ENCODE results near the gene PPP1R15B. TPM values are rescaled to one million over a fixed set of nuclear protein-coding genes. Genes with fewer than 3 reads are reported as not detected.

PPP1R15B gene
- total and polyA plus RNA-seq, 4 donors: 13.0 to 54.0 (median 26.1) TPM

GRCh38 chr1:204390751-204391466 lies 20.7 kb downstream of the PPP1R15B start:
- Histone ChIP-seq H3K36me3 (ENCODE audit: control insufficient read depth in 4 of 4, insufficient read depth in 3 of 4, low read depth in 1 of 4, low read length in 3 of 4) (no peaks in the 10 kb centered on the region), H3K27ac (ENCODE audit: low read depth in 1 of 2, low read length in 2 of 2) (no peak overlapping the region), H3K4me1 (ENCODE audit: control insufficient read depth in 4 of 4, insufficient read depth in 4 of 4, low read length in 3 of 4) (no peaks in the 10 kb centered on the region), H3K9ac (ENCODE audit: low read depth in 1 of 2, low read length in 2 of 2) (no peak overlapping the region), H3K9me3 (ENCODE audit: control insufficient read depth in 4 of 4, low read length in 3 of 4) (no peaks in the 10 kb centered on the region), H3K27me3 (ENCODE audit: control insufficient read depth in 4 of 4, insufficient read depth in 4 of 4, low read length in 3 of 4) (no peaks in the 10 kb centered on the region), H3K4me3 (ENCODE audit: low read depth in 1 of 3, low read length in 3 of 3) (no peak overlapping the region)
- no peak for DNase-seq (ENCODE audit: low spot score)
- 55% methylated on average over 4 of the region's 4 CpGs for WGBS
- TF ChIP-seq NR2F2 (IDR thresholded peaks at IDR 0.05) (no peak), JUND (IDR thresholded peaks at IDR 0.05) (no peak), FOXA1 (IDR thresholded peaks at IDR 0.05) (no peak)

- DNase-seq (ENCODE audit: low spot score): no peak
- Histone ChIP-seq H3K9ac (ENCODE audit: low read depth in 1 of 2, low read length in 2 of 2) (no peak overlapping the region), H3K27me3 (ENCODE audit: control insufficient read depth in 4 of 4, insufficient read depth in 4 of 4, low read length in 3 of 4) (no peaks in the 10 kb centered on the region), H3K4me1 (ENCODE audit: control insufficient read depth in 4 of 4, insufficient read depth in 4 of 4, low read length in 3 of 4) (no peaks in the 10 kb centered on the region), H3K4me3 (ENCODE audit: low read depth in 1 of 3, low read length in 3 of 3) (no peak overlapping the region), H3K36me3 (ENCODE audit: control insufficient read depth in 4 of 4, insufficient read depth in 3 of 4, low read depth in 1 of 4, low read length in 3 of 4) (no peaks in the 10 kb centered on the region), H3K27ac (ENCODE audit: low read depth in 1 of 2, low read length in 2 of 2) (no peak overlapping the region), H3K9me3 (ENCODE audit: control insufficient read depth in 4 of 4, low read length in 3 of 4) (no peaks in the 10 kb centered on the region)
- WGBS: 96% methylated on average over 2 of the region's 2 CpGs
- no peak for TF ChIP-seq SP1 (IDR thresholded peaks at IDR 0.05)
- TF ChIP-seq GABPA (IDR thresholded peaks at IDR 0.05 in 1 of 2, conservative IDR thresholded peaks at IDR 0.05 in 1 of 2): no peak
- no peak for TF ChIP-seq JUND (IDR thresholded peaks at IDR 0.05)
- TF ChIP-seq FOXA2 (IDR thresholded peaks at IDR 0.05): no peak
- no peak for TF ChIP-seq EGR1 (IDR thresholded peaks at IDR 0.05; ENCODE audit: low read depth in 2 of 2)
- TF ChIP-seq ATF3 (IDR thresholded peaks at IDR 0.05): no peak
- no peak for TF ChIP-seq HNF4A (conservative IDR thresholded peaks at IDR 0.05)
- TF ChIP-seq YY1 (IDR thresholded peaks at IDR 0.05): no peak
- no peak for TF ChIP-seq TAF1 (conservative IDR thresholded peaks at IDR 0.05)
- no peak for TF ChIP-seq REST (IDR thresholded peaks at IDR 0.05)
- no peak for TF ChIP-seq RXRA (IDR thresholded peaks at IDR 0.05)
Measured at GRCh38 chr1:204385727-204386126, 25.9 kb downstream of the PPP1R15B start.

- no peak overlapping the region for H3K27ac ChIP-seq (ENCODE audit: low read depth in 1 of 2, low read length in 2 of 2)
- TF ChIP-seq GABPA (IDR thresholded peaks at IDR 0.05 in 1 of 2, conservative IDR thresholded peaks at IDR 0.05 in 1 of 2) (no peak), HNF4G (IDR thresholded peaks at IDR 0.05) (no peak), RAD21 (IDR thresholded peaks at IDR 0.05) (no peak), RXRA (IDR thresholded peaks at IDR 0.05) (no peak)
- TF ChIP-seq, protein P1, sequence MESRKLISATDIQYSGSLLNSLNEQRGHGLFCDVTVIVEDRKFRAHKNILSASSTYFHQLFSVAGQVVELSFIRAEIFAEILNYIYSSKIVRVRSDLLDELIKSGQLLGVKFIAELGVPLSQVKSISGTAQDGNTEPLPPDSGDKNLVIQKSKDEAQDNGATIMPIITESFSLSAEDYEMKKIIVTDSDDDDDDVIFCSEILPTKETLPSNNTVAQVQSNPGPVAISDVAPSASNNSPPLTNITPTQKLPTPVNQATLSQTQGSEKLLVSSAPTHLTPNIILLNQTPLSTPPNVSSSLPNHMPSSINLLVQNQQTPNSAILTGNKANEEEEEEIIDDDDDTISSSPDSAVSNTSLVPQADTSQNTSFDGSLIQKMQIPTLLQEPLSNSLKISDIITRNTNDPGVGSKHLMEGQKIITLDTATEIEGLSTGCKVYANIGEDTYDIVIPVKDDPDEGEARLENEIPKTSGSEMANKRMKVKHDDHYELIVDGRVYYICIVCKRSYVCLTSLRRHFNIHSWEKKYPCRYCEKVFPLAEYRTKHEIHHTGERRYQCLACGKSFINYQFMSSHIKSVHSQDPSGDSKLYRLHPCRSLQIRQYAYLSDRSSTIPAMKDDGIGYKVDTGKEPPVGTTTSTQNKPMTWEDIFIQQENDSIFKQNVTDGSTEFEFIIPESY (IDR thresholded peaks at IDR 0.05): no peak
Measured at GRCh38 chr1:204384636-204385352, 26.8 kb downstream of the PPP1R15B start.

More at GRCh38 chr1:204384636-204385352, 26.8 kb downstream of the PPP1R15B start:
- no peaks in the 10 kb centered on the region for H3K9me3 ChIP-seq (ENCODE audit: control insufficient read depth in 4 of 4, low read length in 3 of 4)
- no peak overlapping the region for H3K9ac ChIP-seq (ENCODE audit: low read depth in 1 of 2, low read length in 2 of 2)
- no peaks in the 10 kb centered on the region for H3K27me3 ChIP-seq (ENCODE audit: control insufficient read depth in 4 of 4, insufficient read depth in 4 of 4, low read length in 3 of 4)
- H3K4me3 ChIP-seq (ENCODE audit: low read depth in 1 of 3, low read length in 3 of 3): no peak overlapping the region
- H3K4me1 ChIP-seq (ENCODE audit: control insufficient read depth in 4 of 4, insufficient read depth in 4 of 4, low read length in 3 of 4): no peaks in the 10 kb centered on the region
- WGBS: 84% methylated on average over 7 of the region's 7 CpGs
- DNase-seq (ENCODE audit: low spot score): no peak
- no peaks in the 10 kb centered on the region for H3K36me3 ChIP-seq (ENCODE audit: control insufficient read depth in 4 of 4, insufficient read depth in 3 of 4, low read depth in 1 of 4, low read length in 3 of 4)
